MM.1S (cell line): Measurements from ENCODE around the gene PHETA1.

Experiments used
- DNase-seq: peaks from one replicate; pipeline ENCODE4 v3.0.0-alpha.2; 2015
- H2AFZ ChIP-seq: fragments of 300-600 bp; sonication (generic); 2 replicates; pipeline ENCODE4 v1.6.0; 2016; ENCODE audit warnings: antibody characterized with exemption, low read length
- H3F3A ChIP-seq: fragments of 300-600 bp; sonication (generic); 2 replicates; pipeline ENCODE4 v1.6.1; 2016; ENCODE audit warnings: mild to moderate bottlenecking, antibody characterized with exemption, low read length, moderate library complexity, mixed read lengths; ENCODE audit not compliant: insufficient read depth
- H3K27ac ChIP-seq: fragments of 300-600 bp; sonication (generic); 2 replicates; pipeline ENCODE4 v1.5.1; 2016; ENCODE audit warnings: mild to moderate bottlenecking, low read length
- H3K27me3 ChIP-seq: fragments of 300-600 bp; sonication (generic); replicated peaks from 2 replicates; pipeline ENCODE4 v1.6.0; 2016; ENCODE audit warnings: low read length; ENCODE audit not compliant: insufficient read depth
- H3K36me3 ChIP-seq: fragments of 300-600 bp; sonication (generic); replicated peaks from 2 replicates; pipeline ENCODE4 v1.6.1; 2016; ENCODE audit warnings: mild to moderate bottlenecking, low read length, mixed read lengths; ENCODE audit not compliant: insufficient read depth
- H3K4me1 ChIP-seq: fragments of 300-600 bp; sonication (generic); 2 replicates; pipeline ENCODE4 v1.6.1; 2016; ENCODE audit warnings: low read length, mixed read lengths
- H3K4me2 ChIP-seq: fragments of 300-600 bp; sonication (generic); 2 replicates; pipeline ENCODE4 v1.6.0; 2016; ENCODE audit warnings: low read depth, low read length
- H3K4me3 ChIP-seq: fragments of 300-600 bp; sonication (generic); 2 replicates; pipeline ENCODE4 v1.5.1; 2016; ENCODE audit warnings: low read length, mixed read lengths
- H3K79me2 ChIP-seq: fragments of 300-600 bp; sonication (generic); 2 replicates; pipeline ENCODE4 v1.6.1; 2016; ENCODE audit warnings: mixed run types, low read length, mixed read lengths
- H3K9ac ChIP-seq: fragments of 300-600 bp; sonication (generic); 2 replicates; pipeline ENCODE4 v1.6.1; 2016; ENCODE audit warnings: low read length, mixed read lengths
- H3K9me2 ChIP-seq: fragments of 300-600 bp; sonication (generic); replicated peaks from 2 replicates; pipeline ENCODE4 v1.6.1; 2016; ENCODE audit warnings: mild to moderate bottlenecking, low read length, mixed read lengths; ENCODE audit not compliant: insufficient read depth
- H3K9me3 ChIP-seq: fragments of 300-600 bp; sonication (generic); replicated peaks from 2 replicates; pipeline ENCODE4 v1.6.1; 2016; ENCODE audit warnings: mild to moderate bottlenecking, low read length, mixed read lengths; ENCODE audit not compliant: insufficient read depth
- H4K20me1 ChIP-seq: fragments of 300-600 bp; sonication (generic); 2 replicates; pipeline ENCODE4 v1.6.1; 2016; ENCODE audit warnings: mild to moderate bottlenecking, low read length, moderate library complexity, mixed read lengths; ENCODE audit not compliant: insufficient read depth
- CTCF ChIP-seq: fragments of 300-600 bp; sonication (generic); IDR thresholded peaks from 2 replicates; pipeline ENCODE4 v1.5.1; 2016; ENCODE audit warnings: antibody characterized with exemption, low read length, mixed read lengths
- EZH2 ChIP-seq: fragments of 300-600 bp; sonication (generic); optimal IDR thresholded peaks from 2 replicates; pipeline ENCODE3; 2017; ENCODE audit warnings: low read depth, mild to moderate bottlenecking, antibody characterized with exemption, low read length, mixed read lengths
- EZH2phosphoT487 ChIP-seq: fragments of 300-600 bp; sonication (generic); IDR thresholded peaks from 2 replicates; pipeline ENCODE4 v1.6.1; 2018; ENCODE audit warnings: antibody characterized with exemption, low read length

PHETA1 gene

GRCh38 chr12:111366075-111366474 is 2.8 kb downstream of the PHETA1 start:
- Histone ChIP-seq H3K4me3 (no peak overlapping the region), H3K9me2 (no peaks in the 10 kb centered on the region), H4K20me1 (no peaks in the 10 kb centered on the region), H3K27me3 (no peaks in the 10 kb centered on the region), H3K4me1 (no peaks in the 10 kb centered on the region), H3F3A (no peaks in the 10 kb centered on the region), H3K4me2 (no peak overlapping the region), H3K9ac (no peak overlapping the region), H3K79me2 (no peaks in the 10 kb centered on the region), H2AFZ (no peak overlapping the region), H3K36me3 (no peaks in the 10 kb centered on the region), H3K27ac (no peak overlapping the region), H3K9me3 (no peaks in the 10 kb centered on the region)
- TF ChIP-seq EZH2 (no peak), EZH2phosphoT487 (no peak), CTCF (no peak)
- no peak for DNase-seq

- Histone ChIP-seq H3K4me1 (no peaks in the 10 kb centered on the region), H3K4me2 (no peak overlapping the region), H3K27ac (no peak overlapping the region), H3K79me2 (no peaks in the 10 kb centered on the region), H3K36me3 (no peaks in the 10 kb centered on the region), H2AFZ (no peak overlapping the region), H3K27me3 (no peaks in the 10 kb centered on the region), H3K9me3 (no peaks in the 10 kb centered on the region), H4K20me1 (no peaks in the 10 kb centered on the region), H3K4me3 (no peak overlapping the region), H3K9ac (no peak overlapping the region), H3F3A (no peaks in the 10 kb centered on the region), H3K9me2 (no peaks in the 10 kb centered on the region)
- no peak for DNase-seq
- no peak for TF ChIP-seq EZH2phosphoT487
- TF ChIP-seq EZH2, result no peak
Measured at GRCh38 chr12:111363578-111363977, 5.3 kb downstream of the PHETA1 start.

GRCh38 chr12:111362687-111363475 is 6.0 kb downstream of the PHETA1 start:
- Histone ChIP-seq H2AFZ (no peak overlapping the region), H3K27ac (no peak overlapping the region), H4K20me1 (no peaks in the 10 kb centered on the region), H3F3A (no peaks in the 10 kb centered on the region), H3K36me3 (no peaks in the 10 kb centered on the region), H3K4me2 (no peak overlapping the region), H3K27me3 (no peaks in the 10 kb centered on the region), H3K9ac (no peak overlapping the region), H3K4me1 (no peaks in the 10 kb centered on the region), H3K9me3 (no peaks in the 10 kb centered on the region), H3K9me2 (no peaks in the 10 kb centered on the region), H3K4me3 (no peak overlapping the region), H3K79me2 (no peaks in the 10 kb centered on the region)
- TF ChIP-seq CTCF (no peak), EZH2 (no peak), EZH2phosphoT487 (no peak)
- no peak for DNase-seq

- TF ChIP-seq CTCF (no peak), EZH2phosphoT487 (no peak), EZH2 (no peak)
- no peaks in the 10 kb centered on the region for H3K4me1 ChIP-seq
- H3F3A ChIP-seq, result no peaks in the 10 kb centered on the region
- H3K27me3 ChIP-seq, result no peaks in the 10 kb centered on the region
- no peaks in the 10 kb centered on the region for H4K20me1 ChIP-seq
- no peak for DNase-seq
- H3K79me2 ChIP-seq, result no peaks in the 10 kb centered on the region
- no peak overlapping the region for H2AFZ ChIP-seq
- no peak overlapping the region for H3K4me3 ChIP-seq
- no peak overlapping the region for H3K27ac ChIP-seq
- H3K36me3 ChIP-seq, result no peaks in the 10 kb centered on the region
- H3K9ac ChIP-seq, result no peak overlapping the region
- H3K9me3 ChIP-seq, result no peaks in the 10 kb centered on the region
- H3K9me2 ChIP-seq, result no peaks in the 10 kb centered on the region
- H3K4me2 ChIP-seq, result no peak overlapping the region
Measured at GRCh38 chr12:111361717-111362576, 6.9 kb downstream of the PHETA1 start.
